ENCODE results near the gene SNX32. TPM values are rescaled to one million over a fixed set of nuclear protein-coding genes. Genes with fewer than 3 reads are reported as not detected.
A peak's percentile ranks its signal among the peaks of the same experiment; 100 is the strongest.

The SNX32 gene
- total RNA-seq, 3 donors from 2014 or later: 0.15 to 2.3 (median 0.48) TPM

GRCh38 chr11:65884716-65885092 is 50.9 kb downstream of the SNX32 start:
- Histone ChIP-seq H3K27ac (peak overlapping the region in 1 of 2 donors; percentile 3), H3K36me3 (no peaks in the 10 kb centered on the region), H3K4me3 (no peak overlapping the region), H3K9me3 (no peaks in the 10 kb centered on the region), H3K27me3 (no peaks in the 10 kb centered on the region), H3K4me1 (peaks cover 7 to 12% of the 10 kb centered on the region in 2 donors)
- DNase-seq (ENCODE audit: low spot score in 2 of 2): no peak
- intact Hi-C loops (cut with DNase I; ENCODE audit: low total_unique reads): loop anchor here (10.0 kb wide), 1 partner anchor 80 kb away; the partner anchor contains the start of gene SART1
- TF ChIP-seq CTCF (IDR thresholded peaks at IDR 0.05): peak; percentile 94 to 99 (median 97)
- no peak for TF ChIP-seq POLR2A (IDR thresholded peaks at IDR 0.05)
- peak in 2 of 3 donors; percentile 38 to 69 for TF ChIP-seq POLR2AphosphoS5 (IDR thresholded peaks at IDR 0.05)

GRCh38 chr11:65885231-65885630 is 51.5 kb downstream of the SNX32 start:
- no peak for TF ChIP-seq POLR2A (IDR thresholded peaks at IDR 0.05)
- TF ChIP-seq CTCF (IDR thresholded peaks at IDR 0.05): no peak
- no peak for TF ChIP-seq POLR2AphosphoS5 (IDR thresholded peaks at IDR 0.05)
- H3K9me3 ChIP-seq: no peaks in the 10 kb centered on the region
- intact Hi-C loops (cut with DNase I; ENCODE audit: low total_unique reads): loop anchor here (10.0 kb wide), 1 partner anchor 80 kb away; the partner anchor contains the start of gene SART1
- H3K4me3 ChIP-seq: no peak overlapping the region
- H3K36me3 ChIP-seq: no peaks in the 10 kb centered on the region
- H3K4me1 ChIP-seq: peaks cover 9 to 12% of the 10 kb centered on the region in 2 donors
- no peak for DNase-seq (ENCODE audit: low spot score in 2 of 2)
- no peak overlapping the region for H3K27ac ChIP-seq
- H3K27me3 ChIP-seq: no peaks in the 10 kb centered on the region

DNA sequence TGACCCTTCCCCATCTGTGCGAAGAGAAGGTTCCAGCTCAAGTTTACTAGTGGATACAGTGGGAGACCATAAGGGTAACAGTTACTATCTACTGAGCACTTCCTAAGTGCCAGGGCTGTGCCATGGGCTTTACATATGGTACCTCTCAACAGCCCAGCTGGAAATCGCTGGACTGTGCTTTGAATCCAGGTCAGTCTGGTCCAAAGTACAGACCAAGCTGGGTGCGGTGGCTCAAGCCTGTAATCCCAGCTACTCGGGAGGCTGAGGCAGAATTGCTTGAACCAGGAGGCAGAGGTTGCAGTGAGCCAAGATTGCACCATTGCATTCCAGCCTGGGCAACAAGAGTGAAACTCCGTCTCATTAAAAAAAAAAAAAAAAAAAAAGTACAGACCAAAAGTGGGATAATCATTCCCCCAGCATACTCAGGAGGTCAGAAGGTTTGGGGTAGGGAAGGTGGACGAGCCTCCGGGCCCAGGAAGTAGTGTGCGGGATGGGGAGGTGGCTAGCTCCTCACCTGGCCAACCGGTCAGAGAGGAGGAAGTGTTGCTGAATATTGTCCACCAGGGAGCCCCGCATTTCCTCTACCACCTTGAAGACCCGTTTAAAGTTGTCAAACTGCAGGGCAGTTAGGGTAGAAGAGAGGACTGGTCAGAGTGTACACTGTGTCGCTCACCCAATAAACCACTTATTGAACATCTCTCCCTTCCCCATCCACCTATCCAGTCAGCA is 52.2 kb downstream of the SNX32 start:
- H3K9me3 ChIP-seq: no peaks in the 10 kb centered on the region
- no peaks in the 10 kb centered on the region for H3K36me3 ChIP-seq
- no peak for DNase-seq (ENCODE audit: low spot score in 2 of 2)
- peaks cover 10 to 12% of the 10 kb centered on the region in 2 donors for H3K4me1 ChIP-seq
- H3K27me3 ChIP-seq: no peaks in the 10 kb centered on the region
- TF ChIP-seq POLR2A (IDR thresholded peaks at IDR 0.05) (no peak), POLR2AphosphoS5 (IDR thresholded peaks at IDR 0.05) (no peak), CTCF (IDR thresholded peaks at IDR 0.05) (no peak)
- intact Hi-C loops (cut with DNase I; ENCODE audit: low total_unique reads): loop anchor here (10.0 kb wide), 1 partner anchor 79 kb away; the partner anchor contains the start of gene SART1
- no peak overlapping the region for H3K4me3 ChIP-seq
- no peak overlapping the region for H3K27ac ChIP-seq

DNA sequence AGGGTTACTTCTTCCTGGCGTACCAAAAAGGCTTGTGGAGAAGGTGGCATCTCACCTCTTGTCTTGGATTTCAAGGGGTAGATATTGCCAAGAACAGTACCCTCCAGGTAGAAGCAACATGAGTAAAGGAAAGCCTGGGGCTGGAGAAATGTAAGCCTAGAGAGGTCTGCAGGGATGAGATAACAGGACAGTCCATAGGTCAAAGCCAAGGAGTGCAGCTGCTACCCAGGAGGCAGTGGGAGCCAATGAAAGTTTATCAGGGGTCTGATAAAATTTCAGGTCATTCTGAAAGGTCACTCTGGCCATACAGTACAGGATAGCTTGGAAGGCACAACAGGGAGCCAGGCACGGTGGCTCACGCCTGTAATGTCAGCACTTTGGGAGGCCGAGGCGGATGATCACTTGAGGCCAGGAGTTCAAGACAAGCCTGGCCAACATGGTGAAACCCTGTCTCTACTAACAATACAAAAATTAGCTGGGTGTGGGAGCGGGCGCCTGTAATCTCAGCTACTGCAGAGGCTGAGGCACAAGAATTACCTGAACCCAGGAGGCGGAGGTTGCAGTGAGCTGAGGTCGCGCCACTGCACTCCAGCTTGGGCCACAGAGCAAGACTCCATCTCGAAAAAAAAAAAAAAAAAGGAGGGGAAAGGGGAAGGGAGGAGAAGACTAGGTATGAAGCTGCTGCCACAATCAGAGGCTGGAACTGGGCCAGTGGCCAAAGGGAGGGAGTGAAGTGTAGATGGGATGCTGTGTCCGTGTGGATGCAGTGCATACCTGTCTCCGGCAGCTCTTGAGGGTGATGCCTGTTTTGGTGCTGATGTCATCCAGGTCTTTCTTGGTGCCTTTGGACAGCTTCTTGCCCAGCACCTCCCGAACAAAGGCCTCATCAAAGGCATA is 53.3 kb downstream of the SNX32 start:
- Histone ChIP-seq H3K4me3 (peak overlapping the region; percentile 66 to 92 (median 81)), H3K4me1 (peaks cover 16 to 20% of the 10 kb centered on the region in 2 donors)

More for the DNA sequence above, 53.3 kb downstream of the SNX32 start:
- Histone ChIP-seq H3K36me3 (no peaks in the 10 kb centered on the region), H3K9me3 (no peaks in the 10 kb centered on the region), H3K27ac (peak overlapping the region; percentile 94 to 99), H3K27me3 (no peaks in the 10 kb centered on the region)
- intact Hi-C loops (cut with DNase I; ENCODE audit: low total_unique reads): loop anchor here (10.0 kb wide), 1 partner anchor 78 kb away; the partner anchor contains the start of gene SART1
- TF ChIP-seq POLR2AphosphoS5 (IDR thresholded peaks at IDR 0.05): no peak
- no peak for TF ChIP-seq CTCF (IDR thresholded peaks at IDR 0.05)
- TF ChIP-seq POLR2A (IDR thresholded peaks at IDR 0.05): no peak
- DNase-seq (ENCODE audit: low spot score in 2 of 2): no peak
